ENCODE results near the gene DISP2.

DISP2 gene

DNA sequence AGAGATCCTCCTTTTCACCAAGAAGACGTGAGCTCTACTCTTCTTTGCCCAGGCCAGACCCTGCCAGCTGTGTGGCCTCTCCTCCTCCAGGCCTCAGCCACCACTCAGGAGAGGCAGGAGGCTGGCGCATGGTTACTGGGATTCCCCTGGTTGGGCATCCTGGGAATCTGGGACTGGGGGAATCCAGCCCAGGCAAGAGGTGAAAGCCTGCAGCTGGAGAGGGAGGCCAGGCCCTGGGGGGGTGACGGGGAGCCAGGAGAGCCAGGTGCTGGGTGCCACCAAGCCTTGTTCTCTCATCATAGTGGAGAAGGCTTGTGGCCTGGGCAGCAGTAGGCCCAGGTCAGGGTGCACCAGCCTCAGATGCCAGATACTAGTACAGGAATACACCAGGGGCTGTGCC is 23.5 kb upstream of the DISP2 start:
- no peaks in the 10 kb centered on the region for H3K9me3 ChIP-seq (ENCODE audit: control insufficient read depth, insufficient read depth, low read depth, low read length)
- peak overlapping the region; percentile 19; the same call in 1 of the 2 replicates for H3K27ac ChIP-seq (ENCODE audit: extremely low read depth, low read depth, low read length)
- ChIA-PET CTCF (interaction anchor here (1.3 to 2.2 kb wide), 4 partner anchors 10 to 20 kb away, joined by 4 to 7 read pairs (median 6); no protein-coding TSS in a partner anchor), POLR2A (interaction anchor here (1.1 to 1.6 kb wide), 3 partner anchors 9 to 11 kb away, joined by 3 to 5 read pairs (median 4); partner anchors contain the start of gene INAFM2)
- no peaks in the 10 kb centered on the region for H3K36me3 ChIP-seq (ENCODE audit: control insufficient read depth in 2 of 2, insufficient read depth in 1 of 2, low read length in 2 of 2)
- H3K4me1 ChIP-seq (ENCODE audit: control insufficient read depth, insufficient read depth, low read length), result no peaks in the 10 kb centered on the region; the same call in 1 of the 2 replicates
- no peak overlapping the region for H3K4me3 ChIP-seq (ENCODE audit: low read depth, low read length)
- TF ChIP-seq GLIS2 (tag by site-specific recombination; IDR thresholded peaks at IDR 0.05), result no peak
- TF ChIP-seq, protein P1, sequence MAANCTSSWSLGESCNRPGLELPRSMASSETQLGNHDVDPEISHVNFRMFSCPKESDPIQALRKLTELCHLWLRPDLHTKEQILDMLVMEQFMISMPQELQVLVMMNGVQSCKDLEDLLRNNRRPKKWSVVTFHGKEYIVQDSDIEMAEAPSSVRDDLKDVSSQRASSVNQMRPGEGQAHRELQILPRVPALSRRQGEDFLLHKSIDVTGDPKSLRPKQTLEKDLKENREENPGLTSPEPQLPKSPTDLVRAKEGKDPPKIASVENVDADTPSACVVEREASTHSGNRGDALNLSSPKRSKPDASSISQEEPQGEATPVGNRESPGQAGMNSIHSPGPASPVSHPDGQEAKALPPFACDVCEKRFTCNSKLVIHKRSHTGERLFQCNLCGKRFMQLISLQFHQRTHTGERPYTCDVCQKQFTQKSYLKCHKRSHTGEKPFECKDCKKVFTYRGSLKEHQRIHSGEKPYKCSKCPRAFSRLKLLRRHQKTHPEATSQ (tag by site-specific recombination; IDR thresholded peaks at IDR 0.05), result no peak
- TF ChIP-seq ZNF549 (tag by site-specific recombination; IDR thresholded peaks at IDR 0.05), result no peak
- TF ChIP-seq ZNF311 (tag by site-specific recombination; IDR thresholded peaks at IDR 0.05; ENCODE audit: borderline replicate concordance), result no peak
- no peak for TF ChIP-seq OSR2 (tag by site-specific recombination; IDR thresholded peaks at IDR 0.05)
- no peak for TF ChIP-seq ZNF670 (tag by site-specific recombination; IDR thresholded peaks at IDR 0.05; ENCODE audit: low read depth)
- no peak for TF ChIP-seq ZNF596 (tag by site-specific recombination; IDR thresholded peaks at IDR 0.05)
- TF ChIP-seq, protein P2, sequence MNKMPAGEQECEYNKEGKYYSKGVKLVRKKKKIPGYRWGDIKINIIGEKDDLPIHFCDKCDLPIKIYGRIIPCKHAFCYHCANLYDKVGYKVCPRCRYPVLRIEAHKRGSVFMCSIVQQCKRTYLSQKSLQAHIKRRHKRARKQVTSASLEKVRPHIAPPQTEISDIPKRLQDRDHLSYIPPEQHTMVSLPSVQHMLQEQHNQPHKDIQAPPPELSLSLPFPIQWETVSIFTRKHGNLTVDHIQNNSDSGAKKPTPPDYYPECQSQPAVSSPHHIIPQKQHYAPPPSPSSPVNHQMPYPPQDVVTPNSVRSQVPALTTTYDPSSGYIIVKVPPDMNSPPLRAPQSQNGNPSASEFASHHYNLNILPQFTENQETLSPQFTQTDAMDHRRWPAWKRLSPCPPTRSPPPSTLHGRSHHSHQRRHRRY (tag by site-specific recombination; IDR thresholded peaks at IDR 0.05), result no peak
- TF ChIP-seq ZNF121 (tag by site-specific recombination; IDR thresholded peaks at IDR 0.05), result no peak
- no peak for TF ChIP-seq ZNF76 (tag by site-specific recombination; IDR thresholded peaks at IDR 0.05; ENCODE audit: borderline replicate concordance, low read depth)
- TF ChIP-seq, protein P3, sequence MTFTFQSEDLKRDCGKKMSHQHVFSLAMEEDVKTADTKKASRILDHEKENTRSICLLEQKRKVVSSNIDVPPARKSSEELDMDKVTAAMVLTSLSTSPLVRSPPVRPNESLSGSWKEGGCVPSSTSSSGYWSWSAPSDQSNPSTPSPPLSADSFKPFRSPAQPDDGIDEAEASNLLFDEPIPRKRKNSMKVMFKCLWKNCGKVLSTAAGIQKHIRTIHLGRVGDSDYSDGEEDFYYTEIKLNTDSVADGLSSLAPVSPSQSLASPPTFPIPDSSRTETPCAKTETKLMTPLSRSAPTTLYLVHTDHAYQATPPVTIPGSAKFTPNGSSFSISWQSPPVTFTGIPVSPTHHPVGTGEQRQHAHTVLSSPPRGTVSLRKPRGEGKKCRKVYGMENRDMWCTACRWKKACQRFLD (tag by site-specific recombination; IDR thresholded peaks at IDR 0.05), result no peak
- TF ChIP-seq, protein P4, sequence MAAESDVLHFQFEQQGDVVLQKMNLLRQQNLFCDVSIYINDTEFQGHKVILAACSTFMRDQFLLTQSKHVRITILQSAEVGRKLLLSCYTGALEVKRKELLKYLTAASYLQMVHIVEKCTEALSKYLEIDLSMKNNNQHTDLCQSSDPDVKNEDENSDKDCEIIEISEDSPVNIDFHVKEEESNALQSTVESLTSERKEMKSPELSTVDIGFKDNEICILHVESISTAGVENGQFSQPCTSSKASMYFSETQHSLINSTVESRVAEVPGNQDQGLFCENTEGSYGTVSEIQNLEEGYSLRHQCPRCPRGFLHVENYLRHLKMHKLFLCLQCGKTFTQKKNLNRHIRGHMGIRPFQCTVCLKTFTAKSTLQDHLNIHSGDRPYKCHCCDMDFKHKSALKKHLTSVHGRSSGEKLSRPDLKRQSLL (tag by site-specific recombination; IDR thresholded peaks at IDR 0.05), result no peak
- no peak for TF ChIP-seq ZNF610 (tag by site-specific recombination; IDR thresholded peaks at IDR 0.05; ENCODE audit: borderline replicate concordance)
- TF ChIP-seq ZNF354C (tag by site-specific recombination; IDR thresholded peaks at IDR 0.05; ENCODE audit: borderline replicate concordance, low read depth), result no peak

DNA sequence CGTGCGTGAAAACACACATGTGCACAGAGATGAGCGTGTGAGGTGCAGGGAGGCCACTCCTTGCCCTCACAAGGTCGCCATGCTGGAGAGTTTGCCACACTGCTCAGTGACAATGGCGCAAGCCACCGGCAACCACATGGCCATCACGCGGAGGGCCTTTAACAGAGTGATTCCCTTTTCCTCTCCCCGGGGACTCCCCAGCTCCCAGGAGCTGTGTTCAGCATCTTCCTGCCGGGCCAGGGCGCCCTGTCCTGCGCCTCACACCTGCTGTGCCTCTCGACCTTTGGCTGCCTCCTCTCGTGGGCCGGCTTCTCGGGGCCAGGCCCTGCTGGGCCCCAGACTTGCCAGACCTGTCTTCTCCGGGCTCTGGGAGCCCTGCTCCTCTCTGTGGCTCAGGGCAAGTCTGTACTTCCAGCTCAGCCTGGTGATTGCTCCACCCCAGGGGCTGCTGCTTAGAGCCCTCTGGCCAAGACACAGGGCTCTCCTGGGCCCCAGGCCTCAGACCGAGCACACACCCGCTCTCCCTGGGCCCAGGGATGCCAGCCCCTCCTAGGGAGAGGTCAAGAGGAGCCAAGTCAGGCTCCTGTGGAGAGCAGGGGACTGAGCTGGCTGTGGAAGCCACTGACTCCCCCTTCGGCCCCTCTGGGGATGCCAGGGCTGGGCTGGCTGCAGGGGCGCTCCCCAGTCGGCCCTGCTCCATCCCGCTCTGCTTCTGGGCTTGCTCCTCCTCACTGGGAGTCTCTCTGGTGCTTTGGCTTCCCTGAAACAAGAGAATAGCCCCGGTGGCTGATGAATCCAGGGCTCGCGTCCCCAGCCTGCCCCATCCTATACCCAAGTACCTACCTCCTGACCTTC is 22.9 kb upstream of the DISP2 start:
- Histone ChIP-seq H3K36me3 (ENCODE audit: control insufficient read depth in 2 of 2, insufficient read depth in 1 of 2, low read length in 2 of 2) (no peaks in the 10 kb centered on the region), H3K27ac (ENCODE audit: extremely low read depth, low read depth, low read length) (no peak overlapping the region), H3K4me3 (ENCODE audit: low read depth, low read length) (no peak overlapping the region), H3K9me3 (ENCODE audit: control insufficient read depth, insufficient read depth, low read depth, low read length) (no peaks in the 10 kb centered on the region), H3K4me1 (ENCODE audit: control insufficient read depth, insufficient read depth, low read length) (peaks cover 4% of the 10 kb centered on the region; the same call in 1 of the 2 replicates)
- TF ChIP-seq ZIC2 (tag by site-specific recombination; IDR thresholded peaks at IDR 0.05) (peak; percentile 71), YY1 (tag by site-specific recombination; IDR thresholded peaks at IDR 0.05) (no peak)
- ChIA-PET POLR2A (interaction anchor here (1.1 to 1.6 kb wide), 3 partner anchors 10 to 12 kb away, joined by 3 to 5 read pairs (median 4); partner anchors contain the start of gene INAFM2), CTCF (interaction anchor here (1.1 to 4.8 kb wide), 6 partner anchors 9 to 60 kb away, joined by 3 to 35 read pairs (median 7); partner anchors contain the start of gene PLCB2)

All from HEK293 (cell line).